Memory B cell (primary cell): Measurements from ENCODE around the gene NCOA7.
"Not testable (repeated sequence)": the region's sequence is repeated elsewhere in the genome, so short reads cannot be mapped to it uniquely, and the experiment has no call there.

ENCODE experiments used
- ATAC-seq: fragments of 150-1000 bp; cut with Tn5 transposase; 2 replicates; pipeline ENCODE4 v1.10.0; 2021; ENCODE audit warnings: low read depth, mild to moderate bottlenecking, moderate library complexity
- DNase-seq, 2 donors: peaks; one replicate each; pipeline ENCODE4 v3.0.0; 2022; ENCODE audit warnings: low spot score in 2 of 2
- H3K27ac Mint-ChIP-seq: one replicate; pipeline ENCODE4 v1.8.0; 2022; ENCODE audit warnings: mild to moderate bottlenecking, moderate library complexity, mixed read lengths
- H3K27me3 Mint-ChIP-seq: one replicate; pipeline ENCODE4 v1.8.0; 2022; ENCODE audit warnings: mixed read lengths
- H3K36me3 Mint-ChIP-seq: one replicate; pipeline ENCODE4 v1.8.0; 2022; ENCODE audit warnings: mild to moderate bottlenecking, mixed read lengths
- H3K4me1 Mint-ChIP-seq: one replicate; pipeline ENCODE4 v1.8.0; 2022; ENCODE audit warnings: mixed read lengths
- H3K4me3 Mint-ChIP-seq: one replicate; pipeline ENCODE4 v1.8.0; 2022; ENCODE audit warnings: mild to moderate bottlenecking, moderate library complexity, mixed read lengths
- H3K9me3 Mint-ChIP-seq: one replicate; pipeline ENCODE4 v1.8.0; 2022; ENCODE audit warnings: mixed read lengths

The NCOA7 gene

GRCh38 chr6:125769147-125769783 lies 21.5 kb upstream of the NCOA7 start:
- no peaks in the 10 kb centered on the region for H3K9me3 Mint-ChIP-seq
- H3K27me3 Mint-ChIP-seq: peaks cover 14% of the 10 kb centered on the region
- H3K36me3 Mint-ChIP-seq: no peaks in the 10 kb centered on the region
- no peak for DNase-seq
- no peak overlapping the region for H3K4me3 Mint-ChIP-seq
- no peak overlapping the region for H3K27ac Mint-ChIP-seq
- ATAC-seq: no peak
- H3K4me1 Mint-ChIP-seq: peaks cover 3% of the 10 kb centered on the region

GRCh38 chr6:125773387-125774341 lies 17.1 kb upstream of the NCOA7 start:
- no peaks in the 10 kb centered on the region for H3K9me3 Mint-ChIP-seq
- H3K27me3 Mint-ChIP-seq: peaks cover 3% of the 10 kb centered on the region
- no peaks in the 10 kb centered on the region for H3K36me3 Mint-ChIP-seq
- ATAC-seq (no peak), DNase-seq (no peak)
- peaks cover 9% of the 10 kb centered on the region for H3K4me1 Mint-ChIP-seq
- H3K27ac Mint-ChIP-seq: no peak overlapping the region
- H3K4me3 Mint-ChIP-seq: no peak overlapping the region

- not testable (repeated sequence) for H3K9me3 Mint-ChIP-seq, H3K27ac Mint-ChIP-seq, H3K36me3 Mint-ChIP-seq, H3K27me3 Mint-ChIP-seq, H3K4me1 Mint-ChIP-seq, ATAC-seq, DNase-seq, H3K4me3 Mint-ChIP-seq
These were observed 14.5 kb upstream of the NCOA7 start for GRCh38 chr6:125776107-125776826.

GRCh38 chr6:125779924-125780539 lies 10.7 kb upstream of the NCOA7 start:
- peaks cover 10% of the 10 kb centered on the region for H3K4me1 Mint-ChIP-seq
- peak; percentile 77 for ATAC-seq

GRCh38 chr6:125780540-125781313 lies 10.0 kb upstream of the NCOA7 start:
- no peaks in the 10 kb centered on the region for H3K36me3 Mint-ChIP-seq
- no peaks in the 10 kb centered on the region for H3K27me3 Mint-ChIP-seq
- H3K4me1 Mint-ChIP-seq: peaks cover 10% of the 10 kb centered on the region
- H3K27ac Mint-ChIP-seq: no peak overlapping the region
- H3K4me3 Mint-ChIP-seq: no peak overlapping the region
- ATAC-seq (peak; percentile 73), DNase-seq (peak; percentile 42 to 45)
- no peaks in the 10 kb centered on the region for H3K9me3 Mint-ChIP-seq

More at GRCh38 chr6:125779924-125780539, 10.7 kb upstream of the NCOA7 start:
- Mint-ChIP-seq H3K36me3 (no peaks in the 10 kb centered on the region), H3K9me3 (no peaks in the 10 kb centered on the region), H3K4me3 (no peak overlapping the region), H3K27ac (no peak overlapping the region), H3K27me3 (no peaks in the 10 kb centered on the region)
- DNase-seq: peak; percentile 79 to 95

GRCh38 chr6:125781314-125781868 lies 9.4 kb upstream of the NCOA7 start:
- ATAC-seq: peak; percentile 44
- Mint-ChIP-seq H3K36me3 (peaks cover 2% of the 10 kb centered on the region), H3K9me3 (no peaks in the 10 kb centered on the region), H3K4me1 (peaks cover 10% of the 10 kb centered on the region), H3K4me3 (no peak overlapping the region), H3K27me3 (no peaks in the 10 kb centered on the region), H3K27ac (no peak overlapping the region)
- no peak for DNase-seq

GRCh38 chr6:125784365-125784764 lies 6.4 kb upstream of the NCOA7 start:
- H3K4me1 Mint-ChIP-seq: peaks cover 10% of the 10 kb centered on the region
- H3K27me3 Mint-ChIP-seq: no peaks in the 10 kb centered on the region
- H3K36me3 Mint-ChIP-seq: peaks cover 2% of the 10 kb centered on the region
- H3K9me3 Mint-ChIP-seq: no peaks in the 10 kb centered on the region
- no peak overlapping the region for H3K27ac Mint-ChIP-seq
- H3K4me3 Mint-ChIP-seq: no peak overlapping the region
- no peak for ATAC-seq
- DNase-seq: no peak

GRCh38 chr6:125787791-125788190 lies 3.0 kb upstream of the NCOA7 start:
- Mint-ChIP-seq H3K4me1 (peaks cover 18% of the 10 kb centered on the region), H3K27ac (no peak overlapping the region), H3K4me3 (no peak overlapping the region)

GRCh38 chr6:125789167-125789566 lies 1.6 kb upstream of the NCOA7 start:
- ATAC-seq (no peak), DNase-seq (no peak)
- H3K27me3 Mint-ChIP-seq: no peaks in the 10 kb centered on the region
- peaks cover 2% of the 10 kb centered on the region for H3K36me3 Mint-ChIP-seq
- peaks cover 28% of the 10 kb centered on the region for H3K4me1 Mint-ChIP-seq
- peak overlapping the region; percentile 95 for H3K27ac Mint-ChIP-seq
- peak overlapping the region; percentile 89 for H3K4me3 Mint-ChIP-seq
- H3K9me3 Mint-ChIP-seq: no peaks in the 10 kb centered on the region

More at GRCh38 chr6:125787791-125788190, 3.0 kb upstream of the NCOA7 start:
- no peaks in the 10 kb centered on the region for H3K27me3 Mint-ChIP-seq
- H3K36me3 Mint-ChIP-seq: peaks cover 2% of the 10 kb centered on the region
- ATAC-seq: no peak
- no peak for DNase-seq
- no peaks in the 10 kb centered on the region for H3K9me3 Mint-ChIP-seq

- Mint-ChIP-seq H3K27ac (peak overlapping the region; percentile 95), H3K4me1 (peaks cover 29% of the 10 kb centered on the region)
- DNase-seq: peak; percentile 15 to 55
These were observed 993 bp upstream of the NCOA7 start for GRCh38 chr6:125789576-125790357.

GRCh38 chr6:125791151-125791819 lies 525 bp downstream of the NCOA7 start:
- Mint-ChIP-seq H3K4me1 (peaks cover 33% of the 10 kb centered on the region), H3K27me3 (no peaks in the 10 kb centered on the region), H3K9me3 (no peaks in the 10 kb centered on the region), H3K4me3 (peak overlapping the region; percentile 96), H3K27ac (peak overlapping the region; percentile 93), H3K36me3 (peaks cover 2% of the 10 kb centered on the region)
- ATAC-seq (peak; percentile 51), DNase-seq (peak; percentile 20 to 22)

More at GRCh38 chr6:125789576-125790357, 993 bp upstream of the NCOA7 start:
- H3K4me3 Mint-ChIP-seq: peak overlapping the region; percentile 89
- H3K36me3 Mint-ChIP-seq: peaks cover 2% of the 10 kb centered on the region
- no peaks in the 10 kb centered on the region for H3K9me3 Mint-ChIP-seq
- peak; percentile 13 for ATAC-seq
- H3K27me3 Mint-ChIP-seq: no peaks in the 10 kb centered on the region

GRCh38 chr6:125791820-125792165 lies 1.0 kb downstream of the NCOA7 start:
- Mint-ChIP-seq H3K27me3 (no peaks in the 10 kb centered on the region), H3K27ac (peak overlapping the region; percentile 93), H3K36me3 (peaks cover 2% of the 10 kb centered on the region), H3K4me3 (peak overlapping the region; percentile 96), H3K4me1 (peaks cover 33% of the 10 kb centered on the region), H3K9me3 (no peaks in the 10 kb centered on the region)
- DNase-seq: no peak
- ATAC-seq: no peak
